ENCODE results near the gene UNC13B. TPM values are rescaled to one million over a fixed set of nuclear protein-coding genes. Genes with fewer than 3 reads are reported as not detected.

Gene UNC13B
- total RNA-seq, 2 experiments from 2014 or later: 0.12 to 0.25 TPM

DNA sequence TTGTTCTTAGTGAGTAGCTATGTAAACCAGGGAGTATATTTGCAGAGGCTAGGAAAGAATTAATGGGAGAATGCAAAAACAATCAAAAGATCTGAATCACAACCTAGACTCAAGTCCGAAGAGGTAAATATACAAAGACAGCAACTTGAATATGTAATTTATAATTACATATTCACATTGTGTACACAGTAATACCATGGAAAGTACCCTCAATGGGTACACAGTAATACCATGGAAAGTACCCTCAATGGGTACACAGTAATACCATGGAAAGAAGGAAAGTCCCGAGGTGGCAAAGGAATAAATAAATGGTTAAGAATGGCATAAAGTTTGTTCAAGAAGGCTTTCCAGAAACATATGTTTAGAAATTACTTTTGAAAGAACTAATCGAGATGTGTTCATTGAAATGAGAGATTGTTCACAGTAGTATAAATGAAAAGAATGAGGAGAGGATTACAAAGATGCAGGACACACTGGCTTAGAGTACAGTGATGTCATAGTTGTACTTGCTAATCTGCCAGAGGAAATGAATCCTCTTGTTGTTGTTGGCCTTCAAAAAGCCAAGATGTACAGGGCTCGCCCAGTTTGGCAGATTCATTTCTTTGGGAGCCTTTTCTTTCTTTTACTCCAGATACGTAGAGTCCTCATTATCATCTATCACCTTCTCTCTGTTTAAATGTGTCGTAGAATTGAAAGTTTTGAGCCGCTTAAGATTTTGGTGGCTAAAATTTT lies 116.0 kb downstream of the UNC13B start:
- H3K9me3 Mint-ChIP-seq: no peaks in the 10 kb centered on the region
- H3K27me3 Mint-ChIP-seq: peaks cover 11% of the 10 kb centered on the region
- ChIA-PET CTCF (interaction anchor here (0.7 kb wide), 1 partner anchor 18 kb away, joined by 4 read pairs; no protein-coding TSS in a partner anchor), POLR2A (no interaction called here)
- H3K4me1 Mint-ChIP-seq: peaks cover 6% of the 10 kb centered on the region
- no peak overlapping the region for H3K4me3 Mint-ChIP-seq
- H3K27ac Mint-ChIP-seq: no peak overlapping the region
- no peaks in the 10 kb centered on the region for H3K36me3 Mint-ChIP-seq (ENCODE audit: low read depth)
- DNase-seq: no peak

DNA sequence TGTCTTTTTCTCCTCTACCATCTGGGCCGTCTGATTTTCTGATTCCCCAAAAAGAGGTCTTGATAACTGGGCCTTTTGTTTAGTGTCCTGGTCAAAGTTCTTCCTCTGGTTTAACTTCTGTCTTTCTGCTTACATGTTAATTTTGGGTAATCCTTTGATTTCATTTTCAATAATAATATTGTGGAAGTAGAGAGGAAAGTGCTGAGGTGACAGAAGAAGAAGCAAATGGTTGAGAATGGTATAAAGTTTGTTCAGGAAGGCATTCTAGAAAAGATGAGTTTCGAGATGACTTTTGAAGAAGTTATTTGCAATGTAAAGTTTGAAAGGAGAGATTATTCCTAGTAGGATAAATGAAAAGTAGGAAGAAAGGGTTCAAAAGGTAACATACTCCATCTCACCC lies 118.1 kb downstream of the UNC13B start:
- H3K4me1 Mint-ChIP-seq: peaks cover 6% of the 10 kb centered on the region
- no peaks in the 10 kb centered on the region for H3K9me3 Mint-ChIP-seq
- POLR2A ChIA-PET: no interaction called here
- CTCF ChIA-PET: no interaction called here
- peaks cover 15% of the 10 kb centered on the region for H3K27me3 Mint-ChIP-seq
- H3K36me3 Mint-ChIP-seq (ENCODE audit: low read depth): no peaks in the 10 kb centered on the region
- no peak overlapping the region for H3K27ac Mint-ChIP-seq
- DNase-seq: no peak
- H3K4me3 Mint-ChIP-seq: no peak overlapping the region

DNA sequence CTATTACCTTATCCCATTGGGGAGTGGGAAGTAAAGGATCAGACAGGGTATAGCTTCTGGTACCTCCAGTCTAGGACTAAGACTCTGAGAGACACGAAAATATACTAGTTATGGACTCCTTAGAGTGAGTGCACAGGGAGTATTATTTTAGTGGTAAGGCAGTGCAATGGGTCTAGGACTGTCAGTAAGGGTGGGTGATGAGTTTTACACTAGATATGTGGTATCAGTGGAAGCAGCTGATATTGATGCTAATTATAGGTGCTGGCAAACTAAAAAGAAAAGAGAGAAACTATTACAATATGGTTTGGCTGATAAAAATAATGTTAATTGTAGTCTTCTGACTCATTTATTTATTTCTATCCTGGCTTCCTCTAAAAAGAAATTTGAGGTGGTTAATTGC lies 118.6 kb downstream of the UNC13B start:
- CTCF ChIA-PET: no interaction called here
- peaks cover 6% of the 10 kb centered on the region for H3K4me1 Mint-ChIP-seq
- H3K27me3 Mint-ChIP-seq: peaks cover 15% of the 10 kb centered on the region
- H3K9me3 Mint-ChIP-seq: no peaks in the 10 kb centered on the region
- no peak for DNase-seq
- H3K4me3 Mint-ChIP-seq: no peak overlapping the region
- POLR2A ChIA-PET: no interaction called here
- H3K27ac Mint-ChIP-seq: no peak overlapping the region
- no peaks in the 10 kb centered on the region for H3K36me3 Mint-ChIP-seq (ENCODE audit: low read depth)

DNA sequence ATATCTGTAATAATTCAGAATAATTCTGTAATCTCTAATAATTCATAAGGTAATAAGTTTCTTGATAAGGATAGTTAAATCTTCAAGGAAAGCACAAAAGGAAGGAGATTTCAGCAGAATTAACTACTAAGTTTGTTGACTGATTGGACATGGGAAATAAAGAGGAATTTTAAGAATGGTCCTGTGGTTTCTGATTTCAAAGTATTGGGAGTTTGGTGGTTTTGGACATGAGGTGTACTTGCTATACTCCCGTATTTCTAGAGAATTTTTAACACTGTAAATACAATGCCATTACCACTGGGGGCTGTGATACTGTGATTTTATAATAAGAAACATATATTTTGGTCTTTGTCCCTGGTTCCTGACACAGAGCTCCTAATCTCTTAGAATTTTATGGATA lies 123.9 kb downstream of the UNC13B start:
- DNase-seq: no peak
- H3K36me3 Mint-ChIP-seq (ENCODE audit: low read depth): no peaks in the 10 kb centered on the region
- no peak overlapping the region for H3K4me3 Mint-ChIP-seq
- no peak overlapping the region for H3K27ac Mint-ChIP-seq
- no peaks in the 10 kb centered on the region for H3K4me1 Mint-ChIP-seq
- H3K9me3 Mint-ChIP-seq: no peaks in the 10 kb centered on the region
- CTCF ChIA-PET: interaction anchor here (0.6 to 0.7 kb wide), 2 partner anchors 157 to 379 kb away, joined by 3 to 4 read pairs; no protein-coding TSS in a partner anchor
- POLR2A ChIA-PET: no interaction called here
- H3K27me3 Mint-ChIP-seq: peaks cover 14% of the 10 kb centered on the region

DNA sequence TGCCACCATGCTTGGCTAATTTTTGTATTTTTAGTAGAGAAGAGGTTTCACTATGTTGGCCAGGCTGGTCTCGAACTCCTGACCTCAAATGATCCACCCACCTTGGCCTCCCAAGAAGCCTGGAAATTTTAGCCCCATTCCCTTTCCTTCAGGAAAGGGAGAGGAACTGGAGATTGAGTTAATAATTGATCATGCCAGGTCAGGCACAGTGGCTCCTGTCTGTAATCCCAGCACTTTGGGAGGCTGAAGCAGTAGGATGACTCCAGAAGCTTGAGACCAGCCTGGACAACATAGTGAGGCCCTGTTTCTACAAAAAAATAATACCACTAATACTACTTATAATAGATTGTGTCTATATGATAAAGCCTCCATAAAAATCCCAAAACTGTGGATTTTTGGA lies 124.6 kb downstream of the UNC13B start:
- no peak for DNase-seq
- H3K27me3 Mint-ChIP-seq: peaks cover 15% of the 10 kb centered on the region
- H3K27ac Mint-ChIP-seq: no peak overlapping the region
- no peaks in the 10 kb centered on the region for H3K4me1 Mint-ChIP-seq
- POLR2A ChIA-PET: interaction anchor here (0.6 kb wide), 1 partner anchor 256 kb away, joined by 5 read pairs; no protein-coding TSS in a partner anchor
- no peaks in the 10 kb centered on the region for H3K36me3 Mint-ChIP-seq (ENCODE audit: low read depth)
- CTCF ChIA-PET: interaction anchor here (0.6 kb wide), 1 partner anchor 107 kb away, joined by 3 read pairs; no protein-coding TSS in a partner anchor
- no peaks in the 10 kb centered on the region for H3K9me3 Mint-ChIP-seq
- no peak overlapping the region for H3K4me3 Mint-ChIP-seq

DNA sequence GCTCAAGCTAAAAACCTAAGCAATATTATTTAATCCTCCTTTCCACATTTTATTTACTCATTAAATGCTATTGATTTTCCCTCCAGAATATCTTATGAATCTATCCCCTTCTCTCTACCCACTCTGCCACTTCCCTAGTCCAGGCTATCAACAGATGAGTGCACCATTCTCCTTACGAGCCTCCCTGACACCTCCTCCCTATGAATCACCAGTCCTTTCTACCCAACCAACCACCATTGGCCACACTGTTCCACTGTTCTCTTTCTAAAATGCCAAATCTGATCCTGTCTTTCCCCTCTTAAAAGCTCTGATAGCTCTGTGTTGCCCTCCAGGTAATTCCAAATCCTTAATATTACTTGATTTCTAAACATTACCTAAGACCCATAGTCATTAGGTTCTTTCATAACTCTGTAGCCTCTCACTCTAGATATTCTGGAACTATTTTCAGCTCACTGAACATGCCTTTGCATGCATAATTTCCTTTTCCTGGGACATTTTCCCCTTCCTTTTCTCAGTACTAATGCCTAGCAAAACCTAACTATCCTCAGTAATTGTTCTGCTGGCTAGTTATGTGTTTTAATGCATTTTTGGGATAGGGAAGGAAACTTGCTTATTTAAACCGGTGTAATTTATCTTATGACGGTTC lies 126.3 kb downstream of the UNC13B start:
- H3K9me3 Mint-ChIP-seq: no peaks in the 10 kb centered on the region
- CTCF ChIA-PET: interaction anchor here (1.3 kb wide), 1 partner anchor 20 kb away, joined by 3 read pairs; no protein-coding TSS in a partner anchor
- no peaks in the 10 kb centered on the region for H3K4me1 Mint-ChIP-seq
- POLR2A ChIA-PET: no interaction called here
- no peak for DNase-seq
- H3K4me3 Mint-ChIP-seq: no peak overlapping the region
- no peaks in the 10 kb centered on the region for H3K36me3 Mint-ChIP-seq (ENCODE audit: low read depth)
- H3K27ac Mint-ChIP-seq: no peak overlapping the region
- peaks cover 12% of the 10 kb centered on the region for H3K27me3 Mint-ChIP-seq

DNA sequence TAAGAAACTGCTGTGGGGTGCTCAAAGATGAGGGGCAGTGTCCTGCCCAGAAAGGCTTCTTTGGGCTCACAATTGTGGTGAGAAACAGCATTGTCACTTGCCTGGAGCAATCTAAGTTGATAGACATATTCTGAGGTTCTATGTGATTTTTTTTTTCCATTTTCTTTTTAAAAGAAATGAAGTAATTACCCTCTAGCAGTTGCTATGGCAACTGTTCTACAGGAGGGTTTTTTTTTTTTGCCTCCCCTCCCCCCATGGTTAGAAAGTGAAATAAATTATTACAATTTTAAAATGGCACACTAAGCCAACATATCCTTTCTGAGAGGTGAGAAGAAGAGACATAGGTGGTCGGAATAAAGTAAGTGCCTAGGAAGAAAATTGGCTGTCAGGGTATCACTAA lies 127.0 kb downstream of the UNC13B start:
- Mint-ChIP-seq H3K9me3 (no peaks in the 10 kb centered on the region), H3K36me3 (ENCODE audit: low read depth) (no peaks in the 10 kb centered on the region), H3K4me3 (no peak overlapping the region), H3K27ac (no peak overlapping the region), H3K4me1 (no peaks in the 10 kb centered on the region), H3K27me3 (peaks cover 13% of the 10 kb centered on the region)
- CTCF ChIA-PET: no interaction called here
- POLR2A ChIA-PET: no interaction called here
- DNase-seq: no peak

DNA sequence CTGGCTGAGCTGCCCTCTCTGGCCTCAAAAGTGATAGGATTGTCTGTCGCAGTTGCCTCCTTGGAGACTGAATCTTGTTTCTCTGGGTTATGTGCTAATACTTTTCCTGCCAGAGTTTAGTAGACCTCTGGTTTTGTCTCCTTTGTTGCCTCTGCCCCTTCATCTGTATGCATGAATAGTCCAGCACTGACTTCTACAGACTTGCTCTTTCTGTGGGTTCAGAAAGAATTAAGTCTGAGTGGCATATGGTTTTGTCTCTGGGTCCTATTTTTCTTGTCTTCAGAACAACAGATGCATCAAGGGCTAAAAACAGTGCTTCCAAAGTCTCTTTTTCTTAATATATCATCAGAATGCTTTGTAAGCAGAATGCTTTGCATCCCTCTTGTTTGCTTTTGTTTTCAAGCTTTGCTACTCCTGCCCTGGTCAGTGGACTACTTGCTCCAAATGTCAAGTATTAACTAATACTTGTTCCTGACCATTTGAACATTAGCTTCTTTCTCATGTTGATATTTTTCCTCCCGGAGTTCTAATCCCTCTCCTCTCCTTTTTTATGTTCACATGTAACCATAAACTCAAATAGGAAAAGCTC lies 131.7 kb downstream of the UNC13B start:
- H3K4me3 Mint-ChIP-seq: no peak overlapping the region
- peaks cover 8% of the 10 kb centered on the region for H3K27me3 Mint-ChIP-seq
- no peak for DNase-seq
- no peaks in the 10 kb centered on the region for H3K36me3 Mint-ChIP-seq (ENCODE audit: low read depth)
- POLR2A ChIA-PET: no interaction called here
- CTCF ChIA-PET: no interaction called here
- H3K4me1 Mint-ChIP-seq: no peaks in the 10 kb centered on the region
- no peaks in the 10 kb centered on the region for H3K9me3 Mint-ChIP-seq
- no peak overlapping the region for H3K27ac Mint-ChIP-seq

DNA sequence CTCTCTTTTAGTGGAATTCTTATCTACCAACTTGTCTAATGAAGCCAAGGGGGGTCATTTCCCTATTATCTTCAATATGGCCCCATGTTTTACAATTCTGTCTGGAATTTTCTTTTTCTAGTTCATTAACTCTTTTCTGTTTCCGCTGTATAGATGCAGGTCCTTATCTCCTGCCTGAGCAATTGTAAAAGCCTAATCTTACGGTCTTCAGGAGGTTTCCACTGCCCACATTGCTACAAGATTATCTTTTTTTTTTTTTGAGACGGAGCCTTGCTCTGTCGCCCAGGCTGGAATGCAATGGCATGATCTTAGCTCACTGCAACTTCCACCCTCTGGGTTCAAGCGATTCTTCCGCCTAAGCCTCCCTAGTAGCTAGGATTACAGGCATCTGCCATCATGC lies 132.3 kb downstream of the UNC13B start:
- peaks cover 8% of the 10 kb centered on the region for H3K27me3 Mint-ChIP-seq
- CTCF ChIA-PET: no interaction called here
- no peak overlapping the region for H3K4me3 Mint-ChIP-seq
- no peak overlapping the region for H3K27ac Mint-ChIP-seq
- H3K4me1 Mint-ChIP-seq: no peaks in the 10 kb centered on the region
- POLR2A ChIA-PET: no interaction called here
- no peaks in the 10 kb centered on the region for H3K9me3 Mint-ChIP-seq
- no peak for DNase-seq
- no peaks in the 10 kb centered on the region for H3K36me3 Mint-ChIP-seq (ENCODE audit: low read depth)

DNA sequence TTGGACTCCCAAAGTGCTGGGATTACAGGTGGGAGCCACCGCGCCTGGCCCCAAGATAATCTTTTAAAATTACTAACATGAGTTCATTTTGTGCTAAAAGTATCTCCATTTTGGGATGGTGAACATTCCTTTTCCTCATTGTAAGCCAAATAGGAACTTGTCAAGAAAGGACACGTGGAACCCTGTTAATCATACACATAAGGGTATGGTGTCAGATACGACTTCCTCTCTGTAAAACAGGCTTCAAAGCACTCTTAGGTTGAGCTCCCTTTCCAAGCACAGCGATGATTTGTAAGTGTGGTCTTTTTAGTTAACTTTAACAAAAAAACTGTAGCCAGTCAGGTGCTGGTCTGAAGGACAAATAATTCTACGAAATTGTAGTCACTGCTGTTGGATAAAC lies 132.7 kb downstream of the UNC13B start:
- ChIA-PET CTCF (no interaction called here), POLR2A (no interaction called here)
- no peaks in the 10 kb centered on the region for H3K4me1 Mint-ChIP-seq
- no peaks in the 10 kb centered on the region for H3K9me3 Mint-ChIP-seq
- DNase-seq: no peak
- H3K4me3 Mint-ChIP-seq: no peak overlapping the region
- no peak overlapping the region for H3K27ac Mint-ChIP-seq
- H3K27me3 Mint-ChIP-seq: peaks cover 8% of the 10 kb centered on the region
- no peaks in the 10 kb centered on the region for H3K36me3 Mint-ChIP-seq (ENCODE audit: low read depth)

DNA sequence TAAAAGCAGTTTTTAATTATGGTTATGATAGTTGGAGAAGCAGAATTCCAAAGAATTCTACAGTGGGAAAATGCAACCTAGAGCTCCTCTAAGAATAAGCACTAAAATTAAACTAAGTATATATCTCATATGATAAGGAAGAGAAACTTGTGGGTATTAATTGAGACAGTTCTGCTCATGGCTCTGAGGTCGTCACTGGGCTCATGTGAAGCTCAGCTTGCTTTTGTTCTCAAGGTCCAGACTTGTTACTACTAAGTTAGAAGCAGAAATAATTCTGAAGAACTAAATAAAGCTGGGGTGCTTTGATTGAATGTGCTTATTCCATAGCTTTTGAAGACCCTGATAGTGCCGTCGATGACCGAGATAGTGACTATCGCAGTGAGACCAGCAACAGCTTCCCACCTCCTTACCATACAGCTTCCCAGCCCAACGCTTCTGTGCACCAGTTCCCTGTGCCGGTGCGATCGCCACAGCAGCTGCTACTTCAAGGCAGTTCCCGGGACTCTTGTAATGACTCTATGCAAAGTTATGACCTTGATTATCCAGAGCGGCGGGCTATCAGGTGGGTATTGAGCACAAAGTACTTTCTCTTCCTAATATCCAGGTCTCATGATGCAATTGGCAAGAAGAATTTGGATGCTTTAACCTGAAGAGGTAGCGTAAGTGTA lies 133.7 kb downstream of the UNC13B start:
- H3K27ac Mint-ChIP-seq: no peak overlapping the region
- peaks cover 16% of the 10 kb centered on the region for H3K27me3 Mint-ChIP-seq
- DNase-seq: no peak
- no peaks in the 10 kb centered on the region for H3K9me3 Mint-ChIP-seq
- H3K4me1 Mint-ChIP-seq: no peaks in the 10 kb centered on the region
- H3K36me3 Mint-ChIP-seq (ENCODE audit: low read depth): no peaks in the 10 kb centered on the region
- H3K4me3 Mint-ChIP-seq: no peak overlapping the region
- ChIA-PET POLR2A (interaction anchor here (0.6 kb wide), 1 partner anchor 474 kb away, joined by 3 read pairs; no protein-coding TSS in a partner anchor), CTCF (no interaction called here)

DNA sequence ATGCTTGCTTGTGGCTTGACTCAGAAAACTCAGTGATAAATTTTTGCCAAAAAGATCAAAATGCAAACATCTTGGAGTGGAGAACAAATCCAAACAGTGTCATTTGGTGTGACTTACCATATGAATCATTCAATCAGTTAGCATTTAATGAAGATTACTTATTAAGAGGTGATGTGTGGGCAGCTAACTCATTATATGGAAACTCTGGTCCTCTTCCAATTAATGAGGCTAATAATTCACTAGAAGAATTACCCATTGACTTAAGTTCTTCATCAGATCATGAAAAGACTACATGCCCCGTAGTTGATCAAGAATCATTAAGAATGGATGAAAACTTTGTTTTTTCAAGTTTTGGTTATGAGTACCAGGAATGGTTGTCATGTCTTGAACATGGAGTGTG lies 141.8 kb downstream of the UNC13B start:
- Mint-ChIP-seq H3K4me1 (no peaks in the 10 kb centered on the region), H3K9me3 (no peaks in the 10 kb centered on the region), H3K27ac (no peak overlapping the region), H3K27me3 (peaks cover 60% of the 10 kb centered on the region), H3K4me3 (no peak overlapping the region), H3K36me3 (ENCODE audit: low read depth) (no peaks in the 10 kb centered on the region)
- DNase-seq: no peak
- ChIA-PET POLR2A (no interaction called here), CTCF (no interaction called here)

DNA sequence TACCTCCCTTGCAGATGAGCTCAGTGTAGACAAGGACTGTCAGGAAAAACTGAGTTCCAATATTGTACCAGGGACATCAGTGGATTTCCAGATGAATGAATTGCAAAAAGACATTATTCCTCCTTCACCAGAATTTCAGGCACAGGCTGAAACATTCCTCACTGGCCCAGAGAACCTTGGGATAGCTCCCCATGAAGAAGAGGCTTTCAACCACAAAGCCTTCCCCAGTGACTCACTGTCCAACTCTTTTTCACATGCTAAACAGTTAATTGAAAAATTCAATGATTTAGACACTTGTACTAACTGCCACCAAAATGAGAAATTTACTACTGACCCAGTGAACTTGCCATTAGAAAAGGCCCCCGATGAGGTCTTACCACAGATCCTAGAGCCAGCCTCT lies 144.5 kb downstream of the UNC13B start:
- Mint-ChIP-seq H3K27me3 (peaks cover 45% of the 10 kb centered on the region), H3K27ac (no peak overlapping the region), H3K4me1 (no peaks in the 10 kb centered on the region), H3K9me3 (no peaks in the 10 kb centered on the region), H3K36me3 (ENCODE audit: low read depth) (no peaks in the 10 kb centered on the region), H3K4me3 (no peak overlapping the region)
- POLR2A ChIA-PET: no interaction called here
- CTCF ChIA-PET: no interaction called here
- no peak for DNase-seq

All from activated CD4-positive, alpha-beta T cell treated with anti-CD3 and anti-CD28 coated beads, Interleukin-2, amount 10 ng/mL, durations not matched to agents 7 days and 5 days (primary cell).